ENCODE measurements around the gene NPW. TPM values are rescaled to one million over a fixed set of nuclear protein-coding genes. Genes with fewer than 3 reads are reported as not detected.

The NPW gene
- total and polyA plus RNA-seq, 12 donors, result 0.39 to 0.54 TPM; not detected in 10

DNA sequence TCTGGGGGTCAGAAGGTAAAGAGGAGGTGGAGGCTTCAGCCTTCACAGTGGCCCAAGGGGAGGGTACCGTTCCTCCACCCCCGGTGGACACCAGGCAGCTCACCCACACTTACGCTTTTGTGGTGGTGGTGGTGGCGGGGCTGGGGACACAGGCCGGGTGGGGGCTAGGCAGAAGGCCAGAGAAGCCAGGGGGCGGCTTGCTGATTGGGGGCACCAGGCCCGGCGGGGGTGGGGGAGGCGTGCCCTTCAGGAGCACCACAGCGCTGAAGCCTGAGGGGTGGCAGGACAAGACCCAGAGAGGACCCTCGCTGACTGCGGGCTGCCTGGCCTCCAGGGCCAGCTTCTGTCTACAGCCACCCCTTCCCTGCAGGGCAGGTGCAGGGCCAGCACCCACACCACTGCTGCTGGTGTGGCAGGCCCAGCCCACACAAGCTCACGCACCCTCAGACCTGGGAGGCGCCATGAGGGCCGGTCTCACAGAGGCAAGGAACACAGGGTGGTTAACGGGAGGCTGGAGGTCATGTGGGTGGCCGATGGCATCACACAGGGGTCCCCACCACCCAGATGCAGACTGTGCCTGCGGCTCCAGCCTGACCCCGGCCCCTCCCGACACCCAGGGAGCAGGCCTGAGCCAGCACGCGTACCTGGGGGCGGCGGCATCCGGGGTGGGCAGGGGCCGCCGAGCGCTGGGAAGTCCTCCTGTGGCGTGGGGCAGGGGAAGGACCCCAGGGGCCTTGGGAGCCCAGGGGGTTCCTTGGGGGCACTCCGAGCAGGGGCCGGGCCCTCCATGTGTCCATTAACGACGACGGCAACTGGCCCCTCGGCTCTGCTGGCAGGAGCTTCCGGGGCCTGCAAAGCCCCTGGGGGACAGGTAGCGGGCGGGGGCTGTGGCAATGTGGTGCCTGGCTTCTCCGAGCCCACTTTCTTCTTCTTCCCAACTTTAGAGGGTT lies 20.5 kb upstream of the NPW start:
- no peak for DNase-seq
- intact Hi-C loops (cut with DNase I), result no loop called here
- TF ChIP-seq, protein P1, sequence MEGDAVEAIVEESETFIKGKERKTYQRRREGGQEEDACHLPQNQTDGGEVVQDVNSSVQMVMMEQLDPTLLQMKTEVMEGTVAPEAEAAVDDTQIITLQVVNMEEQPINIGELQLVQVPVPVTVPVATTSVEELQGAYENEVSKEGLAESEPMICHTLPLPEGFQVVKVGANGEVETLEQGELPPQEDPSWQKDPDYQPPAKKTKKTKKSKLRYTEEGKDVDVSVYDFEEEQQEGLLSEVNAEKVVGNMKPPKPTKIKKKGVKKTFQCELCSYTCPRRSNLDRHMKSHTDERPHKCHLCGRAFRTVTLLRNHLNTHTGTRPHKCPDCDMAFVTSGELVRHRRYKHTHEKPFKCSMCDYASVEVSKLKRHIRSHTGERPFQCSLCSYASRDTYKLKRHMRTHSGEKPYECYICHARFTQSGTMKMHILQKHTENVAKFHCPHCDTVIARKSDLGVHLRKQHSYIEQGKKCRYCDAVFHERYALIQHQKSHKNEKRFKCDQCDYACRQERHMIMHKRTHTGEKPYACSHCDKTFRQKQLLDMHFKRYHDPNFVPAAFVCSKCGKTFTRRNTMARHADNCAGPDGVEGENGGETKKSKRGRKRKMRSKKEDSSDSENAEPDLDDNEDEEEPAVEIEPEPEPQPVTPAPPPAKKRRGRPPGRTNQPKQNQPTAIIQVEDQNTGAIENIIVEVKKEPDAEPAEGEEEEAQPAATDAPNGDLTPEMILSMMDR (IDR thresholded peaks at IDR 0.05), result no peak
- WGBS, 2 donors, result 94 to 95% methylated on average over 38 to 39 of the region's 39 CpGs
- Histone ChIP-seq H3K36me3 (peaks cover 16 to 75% (median 63%) of the 10 kb centered on the region in 9 donors), H3K27me3 (no peaks in the 10 kb centered on the region), H3K4me3 (no peak overlapping the region), H3K27ac (no peak overlapping the region), H3K9me3 (no peaks in the 10 kb centered on the region), H3K4me1 (peaks cover 3 to 17% (median 7%) of the 10 kb centered on the region in 9 donors)
- no peak for ATAC-seq

DNA sequence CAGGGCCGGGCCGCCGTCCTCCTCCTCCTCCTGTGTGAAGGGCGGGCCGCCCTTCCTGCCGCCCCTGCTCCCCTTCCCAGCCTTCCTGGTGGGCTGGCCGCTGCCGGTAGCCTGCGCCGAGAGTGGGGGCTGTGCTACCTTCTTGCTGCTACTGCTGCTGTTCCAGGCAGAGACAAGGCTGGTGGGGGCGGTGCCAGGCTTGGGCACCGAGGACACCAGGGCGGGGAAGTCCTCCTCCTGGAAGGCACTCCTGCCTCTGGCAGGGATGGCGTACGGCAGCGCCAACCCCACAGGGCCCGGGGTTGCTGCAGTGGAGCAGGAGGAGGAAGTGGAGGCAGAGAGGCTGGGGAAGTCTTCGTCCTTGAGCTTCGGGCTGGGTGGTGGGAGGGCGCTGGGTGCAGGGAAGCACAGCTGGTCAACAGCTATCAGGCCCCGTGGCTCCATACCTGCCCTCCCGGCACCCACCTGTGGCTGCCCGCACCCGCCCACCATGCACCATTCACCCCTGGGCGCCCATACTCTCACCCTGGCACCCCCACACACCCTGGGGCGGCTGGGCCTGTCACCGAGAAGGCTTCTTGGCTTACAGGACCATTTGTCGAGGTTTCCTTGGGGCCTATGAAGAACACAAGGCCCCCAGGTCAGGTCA lies 19.6 kb upstream of the NPW start:
- WGBS, 2 donors, result 86 to 89% methylated on average over 27 to 28 of the region's 28 CpGs
- H3K4me3 ChIP-seq, result no peak overlapping the region

DNA sequence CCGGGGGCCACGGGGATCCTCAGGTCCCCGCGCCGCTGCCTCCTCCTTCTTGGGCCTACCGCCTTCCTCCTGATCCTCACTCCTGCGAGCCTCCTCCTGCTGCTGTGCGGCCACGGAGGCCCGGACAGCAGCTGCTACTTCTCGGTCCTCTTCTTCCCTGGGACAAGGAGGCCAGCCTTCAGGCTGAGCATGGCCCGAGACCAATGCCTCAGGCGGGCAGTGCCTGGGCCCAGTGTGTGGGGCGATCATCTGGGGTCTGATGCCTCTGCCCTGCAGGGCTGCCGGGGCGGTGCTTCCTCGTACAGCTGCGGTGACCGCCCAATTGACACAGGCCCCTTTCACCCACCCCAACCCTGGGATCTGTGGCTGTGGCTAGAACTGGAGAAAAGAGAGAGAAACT lies 18.6 kb upstream of the NPW start:
- intact Hi-C loops (cut with DNase I), result loop anchor here in 2 of 10 donors (5.0 to 10.0 kb wide), 2 partner anchors 141 to 144 kb away; partner anchors contain the start of gene RAB26 (in 1 of the 2)
- Histone ChIP-seq H3K4me3 (no peak overlapping the region), H3K4me1 (peaks cover 14 to 36% (median 23%) of the 10 kb centered on the region in 9 donors), H3K27me3 (no peaks in the 10 kb centered on the region), H3K9me3 (no peaks in the 10 kb centered on the region), H3K27ac (no peak overlapping the region), H3K36me3 (peaks cover 16 to 78% (median 63%) of the 10 kb centered on the region in 9 donors)
- WGBS, 2 donors, result 95 to 96% methylated on average over 19 of the region's 19 CpGs
- ATAC-seq, result no peak
- TF ChIP-seq, protein P1 (IDR thresholded peaks at IDR 0.05), result no peak
- no peak for DNase-seq

More for the DNA sequence above, 19.6 kb upstream of the NPW start:
- Histone ChIP-seq H3K27me3 (no peaks in the 10 kb centered on the region), H3K9me3 (no peaks in the 10 kb centered on the region), H3K36me3 (peaks cover 16 to 75% (median 63%) of the 10 kb centered on the region in 9 donors), H3K27ac (no peak overlapping the region), H3K4me1 (peaks cover 11 to 25% (median 15%) of the 10 kb centered on the region in 9 donors)
- TF ChIP-seq, protein P1 (IDR thresholded peaks at IDR 0.05), result no peak
- ATAC-seq (no peak), DNase-seq (no peak)
- intact Hi-C loops (cut with DNase I), result loop anchor here in 2 of 10 donors (5.0 to 10.0 kb wide), 2 partner anchors 142 to 145 kb away; partner anchors contain the start of gene RAB26 (in 1 of the 2)
